Type B pancreatic cell (in vitro differentiated cells): ENCODE measurements around the gene HIVEP3. TPM values are rescaled to one million over a fixed set of nuclear protein-coding genes. Genes with fewer than 3 reads are reported as not detected.

Experiments
- DNase-seq: peaks from one replicate; pipeline ENCODE4 v3.0.0; 2021; ENCODE audit warnings: mixed read lengths; ENCODE audit not compliant: unreplicated experiment; ENCODE audit errors: extremely low spot score
- H3K27ac Mint-ChIP-seq: 2 replicates; pipeline ENCODE4 v1.8.0; 2021; ENCODE audit warnings: mild to moderate bottlenecking, mixed read lengths
- H3K27me3 Mint-ChIP-seq: 2 replicates; pipeline ENCODE4 v1.8.0; 2021; ENCODE audit warnings: mixed read lengths
- H3K36me3 Mint-ChIP-seq: 2 replicates; pipeline ENCODE4 v1.8.0; 2021; ENCODE audit warnings: mixed read lengths
- H3K4me1 Mint-ChIP-seq: one replicate; pipeline ENCODE4 v1.8.0; 2021; ENCODE audit warnings: mixed read lengths; ENCODE audit not compliant: unreplicated experiment
- H3K4me3 Mint-ChIP-seq: 2 replicates; pipeline ENCODE4 v1.8.0; 2021; ENCODE audit warnings: mild to moderate bottlenecking, mixed read lengths
- H3K9me3 Mint-ChIP-seq: 2 replicates; pipeline ENCODE4 v1.8.0; 2021; ENCODE audit warnings: mixed read lengths
- total RNA-seq: library from RNA; stranded (reverse); gene quantifications from 2 replicates; pipeline ENCODE4 v1.2.1, GENCODE V29; 2021; ENCODE audit warnings: low replicate concordance
- TF ChIP-seq, protein P1 (sequence below): fragments of 200-600 bp; sonication (generic); conservative IDR thresholded peaks from 2 replicates; pipeline ENCODE4 v1.5.0; 2021; ENCODE audit warnings: antibody characterized with exemption, mild to moderate bottlenecking

The HIVEP3 gene
- total RNA-seq, 1 donor from 2014 or later = 9.2 TPM

DNA sequence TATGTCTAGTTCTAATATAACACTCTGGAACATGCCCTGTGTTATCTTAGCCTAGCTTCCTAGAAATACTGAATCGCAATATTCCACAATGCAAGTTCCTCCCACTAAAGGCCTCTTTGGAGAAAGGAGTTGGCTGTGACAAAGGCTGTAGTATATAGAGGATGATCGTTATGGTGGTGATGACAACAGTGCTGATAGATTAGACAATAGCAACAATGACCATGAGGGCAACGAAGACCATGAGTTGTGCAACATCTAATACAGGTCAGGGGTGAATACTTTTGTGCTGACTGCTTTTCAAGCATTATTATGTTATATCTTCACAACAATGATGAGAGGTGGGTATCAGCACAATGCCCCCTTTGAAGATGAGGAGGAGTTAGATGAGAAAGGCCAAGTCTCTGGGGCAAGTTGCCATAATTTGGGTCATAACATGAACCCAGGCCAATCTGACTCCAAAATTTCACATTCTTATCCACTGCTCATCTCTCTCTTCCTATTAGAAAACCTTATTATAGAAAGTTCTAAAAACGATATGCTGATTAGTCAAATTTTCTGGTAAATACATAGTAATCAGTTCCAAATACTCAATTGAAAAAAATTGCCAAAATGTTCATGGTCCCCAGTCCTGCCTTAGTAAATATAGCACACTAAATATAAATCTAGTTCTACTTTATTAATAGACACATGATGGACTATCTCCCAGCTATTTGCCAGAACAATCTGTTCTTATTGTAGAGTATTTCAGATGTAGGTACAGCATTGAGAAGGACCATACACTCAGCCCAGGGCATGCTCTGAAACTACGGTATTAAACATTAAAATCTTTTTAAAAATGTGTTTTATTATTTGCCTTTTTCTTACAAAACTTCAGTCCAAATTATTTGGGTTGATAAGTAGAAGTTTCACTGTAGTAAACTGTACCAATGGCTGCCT lies 37.5 kb downstream of the HIVEP3 start:
- TF ChIP-seq, protein P1, sequence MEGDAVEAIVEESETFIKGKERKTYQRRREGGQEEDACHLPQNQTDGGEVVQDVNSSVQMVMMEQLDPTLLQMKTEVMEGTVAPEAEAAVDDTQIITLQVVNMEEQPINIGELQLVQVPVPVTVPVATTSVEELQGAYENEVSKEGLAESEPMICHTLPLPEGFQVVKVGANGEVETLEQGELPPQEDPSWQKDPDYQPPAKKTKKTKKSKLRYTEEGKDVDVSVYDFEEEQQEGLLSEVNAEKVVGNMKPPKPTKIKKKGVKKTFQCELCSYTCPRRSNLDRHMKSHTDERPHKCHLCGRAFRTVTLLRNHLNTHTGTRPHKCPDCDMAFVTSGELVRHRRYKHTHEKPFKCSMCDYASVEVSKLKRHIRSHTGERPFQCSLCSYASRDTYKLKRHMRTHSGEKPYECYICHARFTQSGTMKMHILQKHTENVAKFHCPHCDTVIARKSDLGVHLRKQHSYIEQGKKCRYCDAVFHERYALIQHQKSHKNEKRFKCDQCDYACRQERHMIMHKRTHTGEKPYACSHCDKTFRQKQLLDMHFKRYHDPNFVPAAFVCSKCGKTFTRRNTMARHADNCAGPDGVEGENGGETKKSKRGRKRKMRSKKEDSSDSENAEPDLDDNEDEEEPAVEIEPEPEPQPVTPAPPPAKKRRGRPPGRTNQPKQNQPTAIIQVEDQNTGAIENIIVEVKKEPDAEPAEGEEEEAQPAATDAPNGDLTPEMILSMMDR = no peak
- DNase-seq = no peak
- H3K27ac Mint-ChIP-seq = peak overlapping the region; percentile 85
- no peaks in the 10 kb centered on the region for H3K36me3 Mint-ChIP-seq
- peaks cover 21% of the 10 kb centered on the region for H3K4me1 Mint-ChIP-seq
- no peak overlapping the region for H3K4me3 Mint-ChIP-seq
- no peaks in the 10 kb centered on the region for H3K27me3 Mint-ChIP-seq
- H3K9me3 Mint-ChIP-seq = peaks cover 9% of the 10 kb centered on the region

DNA sequence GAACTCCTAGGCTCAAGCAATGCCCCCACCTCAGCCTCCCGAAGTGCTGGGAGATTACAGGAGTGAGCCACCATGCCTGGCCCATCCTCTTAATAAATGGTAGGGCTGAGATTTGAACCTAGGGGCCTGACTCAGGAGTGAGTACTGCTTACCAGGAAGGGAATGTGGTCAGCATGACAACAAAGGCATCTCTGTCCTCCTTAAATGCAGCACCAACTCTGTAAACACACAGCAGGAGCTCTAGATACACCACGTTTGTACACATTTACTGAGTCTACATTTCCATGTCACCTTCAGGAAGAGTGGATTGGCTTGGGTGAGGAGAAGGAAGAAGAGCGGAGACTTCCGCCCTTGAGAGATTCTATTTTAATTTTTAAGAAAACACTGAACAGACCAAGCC lies 38.5 kb downstream of the HIVEP3 start:
- DNase-seq = no peak
- no peak overlapping the region for H3K27ac Mint-ChIP-seq
- peaks cover 9% of the 10 kb centered on the region for H3K9me3 Mint-ChIP-seq
- no peak overlapping the region for H3K4me3 Mint-ChIP-seq
- TF ChIP-seq, protein P1 = no peak
- no peaks in the 10 kb centered on the region for H3K36me3 Mint-ChIP-seq
- no peaks in the 10 kb centered on the region for H3K27me3 Mint-ChIP-seq
- H3K4me1 Mint-ChIP-seq = peaks cover 27% of the 10 kb centered on the region

DNA sequence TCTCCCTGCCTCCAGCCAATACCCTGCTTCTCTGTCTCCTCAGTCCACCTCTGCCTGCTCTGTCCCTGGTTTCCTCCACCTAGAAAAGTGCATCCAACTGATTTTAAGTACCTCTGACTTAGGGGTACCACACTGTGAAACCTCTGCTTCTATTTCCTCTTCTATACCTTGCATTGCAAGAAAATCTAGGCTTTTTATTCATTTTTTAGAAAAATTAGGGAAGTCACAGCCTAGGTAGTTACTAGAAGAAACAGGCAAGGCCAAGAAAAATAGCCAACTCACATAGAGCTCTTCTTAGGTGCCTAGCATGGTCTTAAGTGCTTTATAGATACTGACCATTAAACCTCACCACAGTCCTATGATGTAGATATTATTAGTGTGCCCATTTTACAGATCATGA lies 39.1 kb downstream of the HIVEP3 start:
- H3K36me3 Mint-ChIP-seq = no peaks in the 10 kb centered on the region
- H3K9me3 Mint-ChIP-seq = peaks cover 9% of the 10 kb centered on the region
- peak overlapping the region; percentile 48 for H3K27ac Mint-ChIP-seq
- no peak overlapping the region for H3K4me3 Mint-ChIP-seq
- H3K27me3 Mint-ChIP-seq = no peaks in the 10 kb centered on the region
- DNase-seq = no peak
- H3K4me1 Mint-ChIP-seq = peaks cover 29% of the 10 kb centered on the region
- TF ChIP-seq, protein P1 = no peak

DNA sequence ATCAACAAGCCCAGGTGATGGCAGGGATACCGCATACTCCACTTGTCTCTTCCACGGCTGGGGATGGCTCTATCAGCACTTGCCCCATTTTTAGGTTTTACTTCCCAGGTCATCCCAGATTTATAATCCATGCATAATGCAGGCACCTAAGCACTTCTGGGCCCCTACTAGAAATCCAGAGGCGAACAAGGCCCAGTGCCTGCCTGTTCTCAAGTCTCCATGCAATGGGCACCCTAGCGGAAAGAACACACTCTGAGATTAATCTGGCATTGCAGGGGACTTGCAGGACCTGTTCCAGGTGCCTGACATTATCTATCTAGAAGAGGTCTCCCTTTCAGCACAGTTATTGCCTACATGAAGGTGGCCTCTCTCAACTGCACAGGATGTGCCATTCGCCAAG lies 39.8 kb downstream of the HIVEP3 start:
- Mint-ChIP-seq H3K27me3 (no peaks in the 10 kb centered on the region), H3K36me3 (no peaks in the 10 kb centered on the region), H3K4me3 (no peak overlapping the region), H3K27ac (no peak overlapping the region), H3K9me3 (peaks cover 9% of the 10 kb centered on the region), H3K4me1 (peaks cover 33% of the 10 kb centered on the region)
- no peak for DNase-seq
- TF ChIP-seq, protein P1 = no peak

DNA sequence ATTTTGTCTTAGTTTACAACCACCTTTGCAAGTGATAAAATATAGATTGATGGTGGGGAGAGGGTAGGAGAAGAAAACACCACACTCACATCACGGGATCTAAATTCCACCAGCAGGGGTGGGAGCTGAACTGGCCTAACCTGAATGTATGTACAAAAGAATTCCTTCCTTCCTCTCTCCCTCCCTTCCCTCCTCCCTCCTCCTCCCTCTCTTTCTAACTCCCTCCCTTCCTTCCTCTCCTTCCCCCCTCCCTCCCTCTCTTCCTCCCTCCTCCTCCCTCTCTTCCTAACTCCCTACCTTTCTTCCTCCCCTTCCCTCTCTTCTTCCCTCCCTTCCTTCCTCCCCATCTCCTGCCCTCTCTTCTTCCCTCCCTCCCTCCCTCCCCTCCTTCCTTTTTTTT lies 40.2 kb downstream of the HIVEP3 start:
- no peak overlapping the region for H3K4me3 Mint-ChIP-seq
- H3K27ac Mint-ChIP-seq = peak overlapping the region; percentile 46
- TF ChIP-seq, protein P1 = no peak
- H3K4me1 Mint-ChIP-seq = peaks cover 33% of the 10 kb centered on the region
- no peaks in the 10 kb centered on the region for H3K36me3 Mint-ChIP-seq
- H3K9me3 Mint-ChIP-seq = peaks cover 9% of the 10 kb centered on the region
- no peak for DNase-seq
- no peaks in the 10 kb centered on the region for H3K27me3 Mint-ChIP-seq
